CD14-positive monocyte (primary cell): Measurements from ENCODE around the gene ZNF500. TPM values are rescaled to one million over a fixed set of nuclear protein-coding genes. Genes with fewer than 3 reads are reported as not detected.

Experiments used
- DNase-seq, 3 donors: peaks; one replicate each; pipeline ENCODE4 v3.0.0-alpha.2; 2011 to 2022
- H2AFZ ChIP-seq: 2 replicates; pipeline ENCODE4 v1.6.0; 2012; ENCODE audit warnings: mild to moderate bottlenecking, low read depth, low read length, inconsistent platforms; ENCODE audit not compliant: insufficient read depth, poor library complexity, severe bottlenecking
- H3K27ac ChIP-seq, 2 donors: 1 replicate in 1 of 2; 2 replicates in 1 of 2; pipeline ENCODE4 v1.5.1; 2012 to 2013; ENCODE audit warnings: low read length in 2 of 2, control low read depth in 1 of 2, inconsistent platforms in 1 of 2, low read depth in 1 of 2, mild to moderate bottlenecking in 1 of 2
- H3K27me3 ChIP-seq, 2 donors: one replicate each; pipeline versions ENCODE4 v1.6.0 to v1.6.1; 2011 to 2013; ENCODE audit warnings: low read length in 2 of 2; ENCODE audit not compliant: control insufficient read depth in 2 of 2, insufficient read depth in 2 of 2
- H3K36me3 ChIP-seq, 2 donors: replicated peaks in 1 of 2; 1 replicate in 1 of 2; 2 replicates in 1 of 2; pipeline versions ENCODE4 v1.5.1 to v1.6.1; 2012 to 2013; ENCODE audit warnings: low read length in 2 of 2, control low read depth in 1 of 2, inconsistent platforms in 1 of 2, mild to moderate bottlenecking in 1 of 2; ENCODE audit not compliant: insufficient read depth in 2 of 2, control insufficient read depth in 1 of 2
- H3K4me1 ChIP-seq, 2 donors: 1 replicate in 1 of 2; 2 replicates in 1 of 2; pipeline versions ENCODE4 v1.5.1 to v1.6.1; 2012 to 2013; ENCODE audit warnings: low read length in 2 of 2, control low read depth in 1 of 2, inconsistent platforms in 1 of 2, mild to moderate bottlenecking in 1 of 2, moderate library complexity in 1 of 2; ENCODE audit not compliant: insufficient read depth in 2 of 2, control insufficient read depth in 1 of 2
- H3K4me2 ChIP-seq: replicated peaks from 2 replicates; pipeline ENCODE3; 2012; ENCODE audit warnings: low read length, moderate library complexity, mild to moderate bottlenecking; ENCODE audit not compliant: poor library complexity, severe bottlenecking; ENCODE audit errors: extremely low read depth
- H3K4me3 ChIP-seq, 3 experiments: fragments of 200-600 bp in 1 of 3; sonication (generic) in 1 of 3; replicated peaks in 1 of 3; 1 replicate in 2 of 3; 2 replicates in 1 of 3; pipeline ENCODE4 v1.5.1; 2011 to 2013; ENCODE audit warnings: low read length in 3 of 3, mild to moderate bottlenecking in 3 of 3, control low read depth in 2 of 3, low read depth in 2 of 3, inconsistent platforms in 1 of 3, moderate library complexity in 1 of 3
- H3K79me2 ChIP-seq: 2 replicates; pipeline ENCODE4 v1.6.0; 2012; ENCODE audit warnings: mild to moderate bottlenecking, control low read depth, inconsistent platforms, low read length, moderate library complexity; ENCODE audit not compliant: insufficient read depth
- H3K9ac ChIP-seq: 2 replicates; pipeline ENCODE4 v1.6.0; 2017; ENCODE audit warnings: low read length, mild to moderate bottlenecking; ENCODE audit not compliant: insufficient read depth, poor library complexity, severe bottlenecking
- H3K9me3 ChIP-seq, 2 donors: replicated peaks in 1 of 2; 1 replicate in 1 of 2; 2 replicates in 1 of 2; pipeline versions ENCODE4 v1.5.1 to v1.6.1; 2012 to 2013; ENCODE audit warnings: low read length in 2 of 2, control low read depth in 1 of 2; ENCODE audit not compliant: control insufficient read depth in 1 of 2, insufficient read depth in 1 of 2
- H4K20me1 ChIP-seq: 2 replicates; pipeline ENCODE4 v1.6.0; 2012; ENCODE audit warnings: mild to moderate bottlenecking, low read length, control low read depth, moderate library complexity; ENCODE audit not compliant: insufficient read depth
- H3K27ac Mint-ChIP-seq, 7 donors: one replicate each; pipeline ENCODE4 v1.8.0; 2020; ENCODE audit warnings: mild to moderate bottlenecking in 7 of 7, mixed read lengths in 7 of 7, moderate library complexity in 6 of 7, inconsistent platforms in 2 of 7
- H3K27me3 Mint-ChIP-seq, 3 donors: one replicate each; pipeline ENCODE4 v1.8.0; 2021 to 2022; ENCODE audit warnings: low read depth in 3 of 3, mild to moderate bottlenecking in 3 of 3, mixed read lengths in 3 of 3, moderate library complexity in 3 of 3, inconsistent platforms in 1 of 3
- H3K36me3 Mint-ChIP-seq, 2 donors: one replicate each; pipeline ENCODE4 v1.8.0; 2020; ENCODE audit warnings: mixed read lengths in 2 of 2, inconsistent platforms in 1 of 2, mild to moderate bottlenecking in 1 of 2
- H3K4me1 Mint-ChIP-seq: one replicate; pipeline ENCODE4 v1.8.0; 2020; ENCODE audit warnings: mild to moderate bottlenecking, mixed read lengths
- H3K4me3 Mint-ChIP-seq, 2 donors: one replicate each; pipeline ENCODE4 v1.8.0; 2020; ENCODE audit warnings: mild to moderate bottlenecking in 2 of 2, mixed read lengths in 2 of 2, moderate library complexity in 1 of 2
- H3K9me3 Mint-ChIP-seq, 7 donors: one replicate each; pipeline ENCODE4 v1.8.0; 2020 to 2022; ENCODE audit warnings: mixed read lengths in 7 of 7, mild to moderate bottlenecking in 6 of 7, moderate library complexity in 6 of 7, inconsistent platforms in 2 of 7
- WGBS: methylation state at CpG from one replicate; pipeline ENCODE4 v1.1.5; 2013; ENCODE audit warnings: missing lambda C conversion rate; ENCODE audit not compliant: insufficient coverage; 5-methylcytosine and 5-hydroxymethylcytosine counted together
- intact Hi-C, 2 donors: fragments of 100-400 bp; cut with micrococcal nuclease; formaldehyde crosslinking; loops; one replicate each; pipeline versions ENCODE4 v1.15.0 to v1.15.1; 2023
- polyA plus RNA-seq, 3 donors: library from polyadenylated mRNA; depleted of rRNA in 1 of 3; unstranded in 2 of 3; stranded (reverse) in 1 of 3; fragments of 300-500 nt in 2 of 3; fragments of >200 nt in 1 of 3; fragmentation: Illumina TruSeq in 2 of 3; gene quantifications; 1 replicate in 2 of 3; 2 replicates in 1 of 3; pipeline ENCODE4 v1.2.3, GENCODE V29; 2012 to 2021
- TF ChIP-seq, protein P1 (sequence below): fragments of 200-600 bp; IDR thresholded peaks from one replicate; pipeline ENCODE4 v1.8.0; 2022; ENCODE audit warnings: antibody characterized with exemption, mild to moderate bottlenecking

The ZNF500 gene
- polyA plus RNA-seq, 3 donors: 2.4 to 5.6 (median 5.2) TPM

DNA sequence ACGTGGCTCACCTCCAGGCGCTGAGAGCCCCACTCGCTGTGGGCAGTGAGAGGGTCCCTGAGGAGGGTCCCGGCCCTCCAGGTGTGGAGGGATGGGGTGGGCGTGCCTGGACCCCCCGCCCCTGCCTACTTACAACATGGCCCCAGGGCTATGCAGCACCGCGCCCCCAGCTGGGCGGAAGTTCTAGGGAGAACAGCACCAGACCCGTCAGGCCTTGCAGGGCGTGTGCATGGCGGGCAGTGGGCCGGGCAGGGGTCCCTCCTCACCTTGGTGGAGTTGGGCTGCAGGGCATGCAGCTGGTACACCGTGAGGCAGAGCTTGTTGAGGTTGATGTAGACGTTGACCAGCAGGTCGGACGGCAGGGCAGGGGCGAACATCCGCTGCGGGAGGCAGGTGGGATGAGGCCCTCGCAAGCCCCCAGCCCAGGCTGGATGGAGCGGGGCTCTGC is 30.9 kb upstream of the ZNF500 start:
- no peaks in the 10 kb centered on the region for H4K20me1 ChIP-seq
- Mint-ChIP-seq H3K4me3 (no peak overlapping the region), H3K36me3 (peaks cover 21 to 48% of the 10 kb centered on the region in 2 donors), H3K27me3 (peaks cover 0 to 3% (median 0%) of the 10 kb centered on the region in 3 donors), H3K9me3 (peaks cover 0 to 1% (median 0%) of the 10 kb centered on the region in 7 donors), H3K27ac (no peak overlapping the region), H3K4me1 (peaks cover 22% of the 10 kb centered on the region)
- peaks cover 21 to 27% of the 10 kb centered on the region in 2 donors for H3K4me1 ChIP-seq
- H3K79me2 ChIP-seq: peaks cover 31% of the 10 kb centered on the region
- no peaks in the 10 kb centered on the region for H3K9me3 ChIP-seq
- no peak overlapping the region for H3K4me2 ChIP-seq
- no peak overlapping the region for H3K4me3 ChIP-seq
- H3K27me3 ChIP-seq: no peaks in the 10 kb centered on the region
- intact Hi-C loops: no loop called here
- 98% methylated on average over 19 of the region's 22 CpGs for WGBS
- DNase-seq: no peak
- TF ChIP-seq, protein P1, sequence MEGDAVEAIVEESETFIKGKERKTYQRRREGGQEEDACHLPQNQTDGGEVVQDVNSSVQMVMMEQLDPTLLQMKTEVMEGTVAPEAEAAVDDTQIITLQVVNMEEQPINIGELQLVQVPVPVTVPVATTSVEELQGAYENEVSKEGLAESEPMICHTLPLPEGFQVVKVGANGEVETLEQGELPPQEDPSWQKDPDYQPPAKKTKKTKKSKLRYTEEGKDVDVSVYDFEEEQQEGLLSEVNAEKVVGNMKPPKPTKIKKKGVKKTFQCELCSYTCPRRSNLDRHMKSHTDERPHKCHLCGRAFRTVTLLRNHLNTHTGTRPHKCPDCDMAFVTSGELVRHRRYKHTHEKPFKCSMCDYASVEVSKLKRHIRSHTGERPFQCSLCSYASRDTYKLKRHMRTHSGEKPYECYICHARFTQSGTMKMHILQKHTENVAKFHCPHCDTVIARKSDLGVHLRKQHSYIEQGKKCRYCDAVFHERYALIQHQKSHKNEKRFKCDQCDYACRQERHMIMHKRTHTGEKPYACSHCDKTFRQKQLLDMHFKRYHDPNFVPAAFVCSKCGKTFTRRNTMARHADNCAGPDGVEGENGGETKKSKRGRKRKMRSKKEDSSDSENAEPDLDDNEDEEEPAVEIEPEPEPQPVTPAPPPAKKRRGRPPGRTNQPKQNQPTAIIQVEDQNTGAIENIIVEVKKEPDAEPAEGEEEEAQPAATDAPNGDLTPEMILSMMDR: no peak
- no peak overlapping the region for H3K9ac ChIP-seq
- H3K36me3 ChIP-seq: peaks cover 42 to 43% of the 10 kb centered on the region in 2 donors
- no peak overlapping the region for H3K27ac ChIP-seq
- no peak overlapping the region for H2AFZ ChIP-seq

DNA sequence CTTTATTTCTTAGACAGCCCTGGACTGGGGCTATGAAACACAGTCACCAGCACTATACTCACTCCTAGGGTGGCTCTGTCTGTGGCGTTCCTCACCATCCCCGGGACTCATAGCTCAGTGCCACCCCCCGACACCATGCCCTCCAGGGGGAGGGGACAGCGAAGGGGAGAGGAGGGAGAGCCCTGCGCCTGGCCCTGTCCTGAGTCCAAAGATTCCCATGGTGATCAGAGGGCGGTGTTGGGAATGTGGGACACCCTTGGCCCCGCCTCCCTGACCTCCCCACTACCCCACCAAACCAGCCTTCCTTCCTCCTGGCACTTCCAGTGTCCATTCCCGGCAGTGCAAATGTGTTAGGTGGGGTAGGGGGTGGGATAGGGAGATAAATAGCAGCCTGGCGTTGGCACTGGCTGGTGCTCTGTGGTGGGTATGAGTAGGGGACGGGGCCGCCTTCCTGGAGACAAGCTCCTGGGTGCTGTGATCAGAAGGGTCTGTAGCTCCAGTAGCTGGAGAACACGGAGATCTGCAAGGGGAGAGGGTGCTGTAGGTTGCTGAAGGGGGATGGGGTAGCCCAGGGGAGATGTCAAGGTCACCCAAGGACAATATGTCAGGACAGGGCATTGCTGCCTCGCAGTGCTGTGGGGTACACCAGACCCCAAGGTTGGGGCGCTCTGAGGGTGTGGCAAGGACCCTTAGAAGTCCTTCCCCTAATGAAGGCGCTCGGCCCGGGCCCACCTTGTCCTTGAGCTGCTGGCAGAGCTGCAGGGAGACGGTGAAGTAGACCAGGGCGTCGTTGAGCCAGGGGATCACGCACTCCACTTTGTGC is 30.2 kb upstream of the ZNF500 start:
- H3K4me3 ChIP-seq: no peak overlapping the region
- Mint-ChIP-seq H3K27me3 (peaks cover 0 to 3% (median 0%) of the 10 kb centered on the region in 3 donors), H3K4me1 (peaks cover 22% of the 10 kb centered on the region), H3K4me3 (peak overlapping the region in 1 of 2 donors; percentile 9), H3K9me3 (peaks cover 0 to 1% (median 0%) of the 10 kb centered on the region in 7 donors), H3K27ac (peak overlapping the region in 3 of 7 donors; percentile 32 to 68 (median 50)), H3K36me3 (peaks cover 21 to 48% of the 10 kb centered on the region in 2 donors)
- H3K36me3 ChIP-seq: peaks cover 42 to 43% of the 10 kb centered on the region in 2 donors
- WGBS: 97% methylated on average over 13 of the region's 21 CpGs
- intact Hi-C loops: no loop called here
- H3K4me2 ChIP-seq: no peak overlapping the region
- no peak overlapping the region for H2AFZ ChIP-seq
- no peak for DNase-seq
- no peaks in the 10 kb centered on the region for H4K20me1 ChIP-seq
- no peaks in the 10 kb centered on the region for H3K27me3 ChIP-seq
- TF ChIP-seq, protein P1: no peak
- H3K4me1 ChIP-seq: peaks cover 21 to 27% of the 10 kb centered on the region in 2 donors
- H3K27ac ChIP-seq: no peak overlapping the region
- H3K9ac ChIP-seq: no peak overlapping the region
- no peaks in the 10 kb centered on the region for H3K9me3 ChIP-seq
- H3K79me2 ChIP-seq: peaks cover 30% of the 10 kb centered on the region
